M059J (cell line): ENCODE data around the gene ALPI. TPM values are rescaled to one million over a fixed set of nuclear protein-coding genes. Genes with fewer than 3 reads are reported as not detected.

ENCODE experiments used
- DNase-seq: peaks from one replicate; pipeline ENCODE4 v3.0.0-alpha.2; 2012; ENCODE audit warnings: low read depth
- total RNA-seq: library from RNA; depleted of rRNA; stranded (reverse); fragments of >200 nt; shearing (Covaris generic); gene quantifications from 2 replicates; pipeline ENCODE4 v1.2.3, GENCODE V29; 2014

ALPI gene
- total RNA-seq, 1 experiment from 2014 or later: not detected

- DNase-seq: no peak
Observed at GRCh38 chr2:232485348-232485756, 29.4 kb downstream of the ALPI start.

GRCh38 chr2:232485757-232486557, 30.0 kb downstream of the ALPI start:
- DNase-seq: no peak

GRCh38 chr2:232486558-232487384, 30.8 kb downstream of the ALPI start:
- DNase-seq: no peak

GRCh38 chr2:232487385-232488096, 31.6 kb downstream of the ALPI start, which contains the start of gene ECEL1:
Gene ECEL1 (minus strand): TSS chr2:232487834. CDS start chr2:232486653, 1,181 bp downstream.
- no peak for DNase-seq

DNA sequence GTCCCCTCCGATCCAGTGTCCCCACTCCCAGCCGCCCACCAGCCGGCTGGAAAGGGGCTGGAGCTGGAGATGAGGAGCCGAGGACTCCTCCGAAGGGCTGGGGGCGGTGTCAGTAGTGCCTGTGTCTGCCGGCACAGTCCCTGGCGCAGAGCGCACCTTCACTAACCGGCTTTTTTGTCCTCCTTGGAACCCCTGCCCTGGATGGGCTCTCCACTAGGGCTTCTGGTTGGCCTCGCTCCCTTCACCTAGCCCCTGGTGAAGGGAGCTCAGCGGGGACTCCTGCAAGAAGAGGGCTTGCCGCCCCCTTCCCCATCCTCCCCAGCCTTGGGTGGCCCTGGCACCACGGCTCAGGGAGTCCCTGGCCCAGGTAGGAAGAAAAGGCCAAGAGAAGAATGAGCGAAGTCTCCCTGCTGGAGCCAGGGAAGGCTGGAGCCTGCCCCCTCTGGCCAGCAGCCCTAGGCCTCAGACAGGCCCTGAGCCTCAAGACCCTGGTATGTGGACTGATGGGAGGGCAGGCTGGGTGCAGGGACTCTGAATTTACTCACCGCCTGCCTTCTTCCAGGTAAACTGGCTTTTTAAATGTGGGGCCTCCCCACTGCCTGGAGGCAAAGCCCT, 32.3 kb downstream of the ALPI start:
- DNase-seq: no peak

DNA sequence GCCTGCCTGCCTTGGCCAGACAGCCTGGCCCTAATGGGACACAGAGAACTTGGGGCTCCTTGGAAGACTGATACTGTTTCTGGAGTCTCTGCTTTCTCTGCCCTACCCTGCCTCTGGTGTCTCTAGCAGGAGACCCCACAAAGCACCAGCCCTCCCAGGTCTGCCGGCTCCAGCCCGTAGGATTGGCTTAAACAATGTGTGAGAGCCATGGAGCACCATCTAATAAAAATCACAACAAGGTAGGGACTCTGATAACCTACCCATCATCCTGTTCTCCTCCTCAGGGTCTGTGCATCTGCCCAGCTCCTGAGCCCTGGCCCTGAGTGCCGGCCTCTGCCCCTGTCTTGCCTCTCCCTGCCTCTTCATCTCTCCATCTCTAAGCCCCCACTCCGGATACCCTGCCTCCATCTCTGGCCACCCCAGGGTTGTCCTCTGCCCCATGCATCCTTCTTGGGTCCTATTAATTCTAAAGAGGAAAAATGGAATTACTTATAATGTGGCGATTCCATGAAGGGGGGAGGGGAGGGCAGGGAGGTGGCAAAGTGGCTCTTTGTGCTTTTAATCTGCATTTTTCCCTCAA, 32.9 kb downstream of the ALPI start:
- no peak for DNase-seq

DNA sequence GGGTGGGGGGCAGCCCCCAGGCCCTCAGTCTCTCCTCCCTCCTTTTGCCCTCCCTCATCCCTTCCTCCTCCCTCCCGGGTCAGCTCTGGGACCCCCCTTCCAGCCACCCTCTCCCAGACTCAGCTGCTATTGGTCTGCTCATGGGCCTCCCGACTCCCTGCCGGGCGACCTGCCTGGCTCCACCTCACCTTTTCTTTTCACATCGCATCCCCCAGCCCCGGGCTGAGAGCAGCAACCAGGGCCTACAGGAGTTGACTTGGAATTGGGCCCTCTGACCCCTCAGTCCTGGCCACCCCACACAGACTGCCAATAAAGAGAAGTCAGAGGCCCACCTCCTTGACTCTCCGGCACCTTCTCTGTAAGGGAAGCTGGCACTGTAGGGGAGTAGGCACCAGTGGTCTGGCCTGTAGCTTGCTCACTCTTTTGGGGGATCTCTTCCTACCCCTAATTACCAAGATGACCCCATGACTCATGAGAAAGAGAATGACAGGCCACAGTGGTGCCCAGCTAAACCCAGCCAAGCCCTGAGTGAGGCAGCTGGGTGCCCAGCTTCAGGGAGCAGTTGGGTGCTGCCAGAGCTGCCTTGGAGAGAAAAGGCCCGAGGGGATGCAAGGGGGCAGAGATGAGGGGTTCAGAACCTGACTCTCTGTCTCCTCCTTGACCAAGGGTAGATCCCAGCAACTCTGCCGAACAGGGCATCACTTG, 33.7 kb downstream of the ALPI start:
- no peak for DNase-seq

GRCh38 chr2:232490221-232491138, 34.5 kb downstream of the ALPI start:
- DNase-seq: no peak

DNA sequence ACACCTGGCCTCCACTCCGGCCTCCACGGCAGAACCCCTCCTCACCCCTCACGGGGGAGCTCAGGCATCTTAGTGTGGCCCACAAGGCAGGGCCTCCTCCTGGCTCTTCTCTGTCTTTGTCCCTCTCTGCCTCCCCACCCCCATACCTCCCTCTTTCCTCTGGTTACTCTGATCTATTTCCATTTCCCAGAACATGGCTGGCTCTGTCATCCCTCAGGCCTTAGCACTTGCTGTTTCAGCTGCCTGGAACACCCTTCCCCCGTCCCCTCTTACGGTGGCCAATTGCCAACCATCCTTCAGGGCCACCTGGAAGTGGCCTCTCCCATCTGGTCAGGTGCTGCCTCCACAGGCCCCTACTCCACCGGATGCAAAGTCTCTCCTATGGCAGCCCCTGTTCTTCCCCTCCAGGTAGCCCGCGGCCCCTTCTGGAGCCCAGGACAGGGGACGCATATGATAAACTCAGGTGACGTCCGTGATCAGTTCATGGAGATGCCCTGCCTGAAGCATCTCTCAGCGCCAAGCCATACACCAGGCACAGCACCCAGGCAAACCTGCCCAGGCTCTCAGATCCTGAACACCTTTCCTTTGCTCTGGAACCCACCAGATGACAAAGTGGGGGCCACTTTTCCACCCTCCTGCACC, 35.3 kb downstream of the ALPI start:
- no peak for DNase-seq

- DNase-seq: no peak
Observed at GRCh38 chr2:232492236-232492848, 36.4 kb downstream of the ALPI start.

GRCh38 chr2:232492963-232493700, 37.2 kb downstream of the ALPI start:
- DNase-seq: no peak

GRCh38 chr2:232493701-232494474, 37.9 kb downstream of the ALPI start:
- DNase-seq: no peak

GRCh38 chr2:232494542-232494941, 38.6 kb downstream of the ALPI start:
- no peak for DNase-seq

DNA sequence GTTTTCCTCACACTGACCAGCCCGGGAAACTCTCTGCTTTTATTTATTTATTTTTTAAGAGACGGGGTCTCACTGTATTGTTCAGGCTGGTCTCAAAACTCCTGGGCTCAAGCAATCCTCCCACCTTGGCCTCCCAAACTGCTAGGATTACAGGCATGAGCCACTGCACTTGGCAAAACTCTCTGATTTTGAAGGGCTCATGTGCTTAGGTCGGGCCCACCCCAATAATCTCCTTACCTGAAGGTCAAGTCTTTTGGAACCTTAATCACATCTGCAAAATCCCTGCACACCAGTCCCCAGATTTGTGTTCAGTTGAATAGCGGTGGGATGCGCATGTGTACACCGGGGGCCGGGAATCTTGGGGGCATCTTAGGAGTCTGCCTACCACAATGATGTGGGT, 39.3 kb downstream of the ALPI start:
- DNase-seq: no peak

DNA sequence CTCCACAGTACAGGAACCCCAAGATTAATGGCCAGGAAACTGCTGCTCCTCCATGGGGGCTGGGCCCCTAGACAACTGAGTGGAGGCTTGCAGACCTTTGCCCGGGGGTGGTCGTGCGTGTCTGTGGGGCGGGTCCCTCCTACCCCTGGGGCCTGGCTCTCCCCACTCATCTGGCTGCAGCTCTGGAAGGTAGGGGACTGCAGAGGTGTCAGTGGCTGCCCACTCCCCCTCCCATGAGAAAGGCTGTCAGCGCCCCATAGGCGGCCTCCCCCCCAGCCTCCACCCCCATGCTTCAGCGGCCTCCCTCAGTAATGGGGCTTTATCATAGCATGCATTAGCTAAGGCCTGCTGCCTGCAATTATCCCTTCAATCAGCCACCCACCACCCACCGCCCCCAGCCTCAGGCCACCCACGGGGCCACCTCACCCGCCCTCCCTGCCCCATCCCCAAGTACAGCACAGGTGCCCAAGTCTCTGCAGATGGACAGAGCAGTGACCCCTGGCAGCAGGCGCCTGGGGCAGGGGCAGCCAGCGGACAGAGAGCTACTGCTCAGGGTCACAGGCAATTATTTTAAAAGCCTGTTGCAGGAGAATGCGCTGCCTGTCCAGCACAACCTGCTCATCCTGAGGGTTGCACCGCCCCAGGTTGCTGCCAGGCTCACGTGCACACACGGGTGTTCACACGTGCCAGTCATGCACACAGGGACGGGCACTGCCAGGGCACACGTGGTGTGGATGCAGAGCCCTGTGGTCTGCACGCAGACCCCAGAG, 40.7 kb downstream of the ALPI start:
- DNase-seq: no peak

DNA sequence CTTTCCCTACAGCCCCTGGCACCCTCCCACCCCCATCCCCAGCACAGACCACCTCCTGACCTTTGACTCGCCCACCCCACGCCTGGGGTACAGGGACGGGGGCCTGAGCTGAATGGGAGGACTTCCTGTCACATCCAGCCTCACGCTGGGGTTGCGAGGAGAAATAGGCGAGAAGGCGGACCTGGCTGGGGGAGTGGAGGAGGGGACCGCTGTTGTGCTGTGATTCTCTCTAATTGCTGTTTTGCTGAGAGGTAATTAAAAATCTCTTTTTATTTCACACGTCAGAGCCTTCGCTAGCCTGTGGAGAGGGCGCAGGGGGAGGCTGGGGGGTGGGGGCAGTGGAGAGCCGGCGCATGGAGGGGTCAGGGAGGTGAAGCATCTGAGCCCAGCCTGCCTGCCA, 41.4 kb downstream of the ALPI start:
- DNase-seq: no peak
